HEK293 (cell line): Measurements from ENCODE around the gene RNU2-63P.
A peak's percentile ranks its signal among the peaks of the same experiment; 100 is the strongest.

Experiments used
- EGR2 ChIP-seq: fragments of 450-650 bp; formaldehyde crosslinking; IDR thresholded peaks from 2 replicates; pipeline ENCODE4 v1.5.1; 2016; ENCODE audit warnings: low read depth, missing biosample characterization, missing genetic modification characterization
- KLF16 ChIP-seq: fragments of 450-650 bp; formaldehyde crosslinking; IDR thresholded peaks from 2 replicates; pipeline ENCODE4 v1.5.1; 2017; ENCODE audit warnings: missing biosample characterization, missing genetic modification characterization
- SCRT2 ChIP-seq: fragments of 450-650 bp; formaldehyde crosslinking; IDR thresholded peaks from 2 replicates; pipeline ENCODE4 v1.5.1; 2016; ENCODE audit warnings: missing biosample characterization, missing genetic modification characterization
- SP2 ChIP-seq: fragments of 450-650 bp; formaldehyde crosslinking; IDR thresholded peaks from 2 replicates; pipeline ENCODE4 v1.5.1; 2016; ENCODE audit warnings: missing biosample characterization, missing genetic modification characterization
- SP3 ChIP-seq: fragments of 450-650 bp; formaldehyde crosslinking; IDR thresholded peaks from 2 replicates; pipeline ENCODE4 v1.5.1; 2016; ENCODE audit warnings: missing biosample characterization, missing genetic modification characterization
- ZBTB7A ChIP-seq: fragments of 450-650 bp; formaldehyde crosslinking; IDR thresholded peaks from 2 replicates; pipeline ENCODE4 v1.5.1; 2016; ENCODE audit warnings: low read depth, missing biosample characterization, missing genetic modification characterization
- ZBTB8A ChIP-seq: fragments of 450-650 bp; formaldehyde crosslinking; IDR thresholded peaks from 2 replicates; pipeline ENCODE4 v1.5.1; 2016; ENCODE audit warnings: missing biosample characterization, missing genetic modification characterization
- ZEB2 ChIP-seq: fragments of 450-650 bp; formaldehyde crosslinking; IDR thresholded peaks from 2 replicates; pipeline ENCODE4 v1.5.1; 2016; ENCODE audit warnings: missing biosample characterization, missing genetic modification characterization
- ZFHX2 ChIP-seq: fragments of 450-650 bp; formaldehyde crosslinking; conservative IDR thresholded peaks from 2 replicates; pipeline ENCODE4 v1.5.1; 2016; ENCODE audit warnings: missing biosample characterization, missing genetic modification characterization
- ZNF335 ChIP-seq: fragments of 450-650 bp; formaldehyde crosslinking; conservative IDR thresholded peaks from 2 replicates; pipeline ENCODE4 v1.5.1; 2016; ENCODE audit warnings: missing biosample characterization, missing genetic modification characterization
- ZNF341 ChIP-seq: fragments of 450-650 bp; formaldehyde crosslinking; IDR thresholded peaks from 2 replicates; pipeline ENCODE4; 2016; ENCODE audit warnings: low read depth, missing biosample characterization, missing genetic modification characterization
- ZNF366 ChIP-seq: fragments of 450-650 bp; formaldehyde crosslinking; conservative IDR thresholded peaks from 2 replicates; pipeline ENCODE4 v1.5.1; 2016; ENCODE audit warnings: missing biosample characterization, missing genetic modification characterization
- TF ChIP-seq, protein P1 (sequence below): fragments of 450-650 bp; formaldehyde crosslinking; optimal IDR thresholded peaks from 2 replicates; pipeline ENCODE3; 2016; ENCODE audit warnings: missing biosample characterization, mild to moderate bottlenecking, missing genetic modification characterization
- TF ChIP-seq, protein P2 (sequence below): fragments of 450-650 bp; formaldehyde crosslinking; IDR thresholded peaks from 2 replicates; pipeline ENCODE4 v1.5.1; 2016; ENCODE audit warnings: missing biosample characterization, missing genetic modification characterization
- TF ChIP-seq, protein P3 (sequence below): fragments of 450-650 bp; formaldehyde crosslinking; IDR thresholded peaks from 2 replicates; pipeline ENCODE4 v1.5.1; 2016; ENCODE audit warnings: missing biosample characterization, missing genetic modification characterization
- TF ChIP-seq, protein P4 (sequence below): fragments of 450-650 bp; formaldehyde crosslinking; IDR thresholded peaks from 2 replicates; pipeline ENCODE4 v1.5.1; 2017; ENCODE audit warnings: missing biosample characterization, mild to moderate bottlenecking, missing genetic modification characterization, moderate library complexity
- TF ChIP-seq, protein P5 (sequence below): fragments of 450-650 bp; formaldehyde crosslinking; IDR thresholded peaks from 2 replicates; pipeline ENCODE4 v1.5.1; 2016; ENCODE audit warnings: missing biosample characterization, missing genetic modification characterization
- TF ChIP-seq, protein P6 (sequence below): fragments of 450-650 bp; formaldehyde crosslinking; IDR thresholded peaks from 2 replicates; pipeline ENCODE4 v1.5.1; 2016; ENCODE audit warnings: missing biosample characterization, missing genetic modification characterization
- TF ChIP-seq, protein P7 (sequence below): fragments of 450-650 bp; IDR thresholded peaks from 2 replicates; pipeline ENCODE4 v1.5.1; 2018; ENCODE audit warnings: missing biosample characterization, mild to moderate bottlenecking, missing genetic modification characterization

Gene RNU2-63P

DNA sequence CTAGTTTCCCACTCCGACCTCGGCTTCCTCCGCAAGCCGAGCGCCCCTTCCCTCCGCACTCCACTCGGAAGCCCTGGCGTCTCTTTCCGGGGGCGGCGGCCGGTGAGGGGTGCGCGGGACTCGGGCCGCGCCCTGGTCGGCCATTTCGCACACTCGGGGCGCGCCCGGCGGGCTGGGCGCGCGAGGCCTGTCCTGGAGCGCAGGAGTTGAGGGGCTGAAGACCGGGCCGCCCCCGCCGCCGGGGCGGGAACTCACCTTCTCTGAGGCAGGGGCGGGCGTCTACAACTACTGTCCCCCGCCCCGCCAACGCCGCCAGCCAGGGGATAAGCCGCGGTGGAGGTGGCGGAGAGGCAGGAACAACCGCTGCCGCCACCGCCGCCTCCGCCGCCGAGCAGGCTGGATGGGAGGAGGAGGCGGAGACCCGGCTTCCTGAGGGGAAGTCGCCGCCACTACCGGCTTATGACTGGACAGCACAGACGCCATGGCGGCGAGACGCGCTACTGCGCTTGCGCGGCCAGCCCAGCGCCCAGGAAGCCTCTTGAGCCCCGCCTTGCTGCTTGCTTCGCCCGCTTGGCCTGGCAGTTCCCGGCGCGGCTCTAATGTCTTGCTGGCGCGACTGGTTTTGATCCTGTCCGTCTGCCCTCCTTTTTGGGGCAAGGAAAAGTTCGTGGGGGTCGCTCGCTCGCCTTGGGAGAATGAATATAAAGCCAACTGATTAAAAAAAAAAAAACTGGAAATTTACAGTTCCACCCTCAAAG, 39.2 kb upstream of the RNU2-63P start, which contains the start of gene KRCC1 (continued):
- TF ChIP-seq, protein P1, sequence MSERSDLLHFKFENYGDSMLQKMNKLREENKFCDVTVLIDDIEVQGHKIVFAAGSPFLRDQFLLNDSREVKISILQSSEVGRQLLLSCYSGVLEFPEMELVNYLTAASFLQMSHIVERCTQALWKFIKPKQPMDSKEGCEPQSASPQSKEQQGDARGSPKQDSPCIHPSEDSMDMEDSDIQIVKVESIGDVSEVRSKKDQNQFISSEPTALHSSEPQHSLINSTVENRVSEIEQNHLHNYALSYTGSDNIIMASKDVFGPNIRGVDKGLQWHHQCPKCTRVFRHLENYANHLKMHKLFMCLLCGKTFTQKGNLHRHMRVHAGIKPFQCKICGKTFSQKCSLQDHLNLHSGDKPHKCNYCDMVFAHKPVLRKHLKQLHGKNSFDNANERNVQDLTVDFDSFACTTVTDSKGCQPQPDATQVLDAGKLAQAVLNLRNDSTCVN (tag by site-specific recombination): peak; percentile 80
- TF ChIP-seq ZNF366 (peak; percentile 47; the same call in 1 of the 2 replicates), SP2 (tag by site-specific recombination) (peak; percentile 88), KLF16 (tag by site-specific recombination) (peak; percentile 24), ZFHX2 (tag by site-specific recombination) (peak; percentile 95), ZBTB7A (no peak), ZBTB8A (peak; percentile 88), SP3 (tag by site-specific recombination) (peak; percentile 75), EGR2 (tag by site-specific recombination) (peak; percentile 89), SCRT2 (tag by site-specific recombination) (no peak), ZEB2 (0 out of 2 replicates have a peak, but pooled peaks have one; percentile 25), ZNF335 (tag by site-specific recombination) (peak; percentile 99), ZNF341 (tag by site-specific recombination) (0 out of 2 replicates have a peak, but pooled peaks have one; percentile 23)
- TF ChIP-seq, protein P2, sequence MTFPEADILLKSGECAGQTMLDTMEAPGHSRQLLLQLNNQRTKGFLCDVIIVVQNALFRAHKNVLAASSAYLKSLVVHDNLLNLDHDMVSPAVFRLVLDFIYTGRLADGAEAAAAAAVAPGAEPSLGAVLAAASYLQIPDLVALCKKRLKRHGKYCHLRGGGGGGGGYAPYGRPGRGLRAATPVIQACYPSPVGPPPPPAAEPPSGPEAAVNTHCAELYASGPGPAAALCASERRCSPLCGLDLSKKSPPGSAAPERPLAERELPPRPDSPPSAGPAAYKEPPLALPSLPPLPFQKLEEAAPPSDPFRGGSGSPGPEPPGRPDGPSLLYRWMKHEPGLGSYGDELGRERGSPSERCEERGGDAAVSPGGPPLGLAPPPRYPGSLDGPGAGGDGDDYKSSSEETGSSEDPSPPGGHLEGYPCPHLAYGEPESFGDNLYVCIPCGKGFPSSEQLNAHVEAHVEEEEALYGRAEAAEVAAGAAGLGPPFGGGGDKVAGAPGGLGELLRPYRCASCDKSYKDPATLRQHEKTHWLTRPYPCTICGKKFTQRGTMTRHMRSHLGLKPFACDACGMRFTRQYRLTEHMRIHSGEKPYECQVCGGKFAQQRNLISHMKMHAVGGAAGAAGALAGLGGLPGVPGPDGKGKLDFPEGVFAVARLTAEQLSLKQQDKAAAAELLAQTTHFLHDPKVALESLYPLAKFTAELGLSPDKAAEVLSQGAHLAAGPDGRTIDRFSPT: peak; percentile 53; the same call in 1 of the 2 replicates
- TF ChIP-seq, protein P3, sequence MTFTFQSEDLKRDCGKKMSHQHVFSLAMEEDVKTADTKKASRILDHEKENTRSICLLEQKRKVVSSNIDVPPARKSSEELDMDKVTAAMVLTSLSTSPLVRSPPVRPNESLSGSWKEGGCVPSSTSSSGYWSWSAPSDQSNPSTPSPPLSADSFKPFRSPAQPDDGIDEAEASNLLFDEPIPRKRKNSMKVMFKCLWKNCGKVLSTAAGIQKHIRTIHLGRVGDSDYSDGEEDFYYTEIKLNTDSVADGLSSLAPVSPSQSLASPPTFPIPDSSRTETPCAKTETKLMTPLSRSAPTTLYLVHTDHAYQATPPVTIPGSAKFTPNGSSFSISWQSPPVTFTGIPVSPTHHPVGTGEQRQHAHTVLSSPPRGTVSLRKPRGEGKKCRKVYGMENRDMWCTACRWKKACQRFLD (tag by site-specific recombination): no peak
- TF ChIP-seq, protein P4, sequence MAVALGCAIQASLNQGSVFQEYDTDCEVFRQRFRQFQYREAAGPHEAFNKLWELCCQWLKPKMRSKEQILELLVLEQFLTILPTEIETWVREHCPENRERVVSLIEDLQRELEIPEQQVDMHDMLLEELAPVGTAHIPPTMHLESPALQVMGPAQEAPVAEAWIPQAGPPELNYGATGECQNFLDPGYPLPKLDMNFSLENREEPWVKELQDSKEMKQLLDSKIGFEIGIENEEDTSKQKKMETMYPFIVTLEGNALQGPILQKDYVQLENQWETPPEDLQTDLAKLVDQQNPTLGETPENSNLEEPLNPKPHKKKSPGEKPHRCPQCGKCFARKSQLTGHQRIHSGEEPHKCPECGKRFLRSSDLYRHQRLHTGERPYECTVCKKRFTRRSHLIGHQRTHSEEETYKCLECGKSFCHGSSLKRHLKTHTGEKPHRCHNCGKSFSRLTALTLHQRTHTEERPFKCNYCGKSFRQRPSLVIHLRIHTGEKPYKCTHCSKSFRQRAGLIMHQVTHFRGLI (tag by site-specific recombination): peak; percentile 79
- TF ChIP-seq, protein P5, sequence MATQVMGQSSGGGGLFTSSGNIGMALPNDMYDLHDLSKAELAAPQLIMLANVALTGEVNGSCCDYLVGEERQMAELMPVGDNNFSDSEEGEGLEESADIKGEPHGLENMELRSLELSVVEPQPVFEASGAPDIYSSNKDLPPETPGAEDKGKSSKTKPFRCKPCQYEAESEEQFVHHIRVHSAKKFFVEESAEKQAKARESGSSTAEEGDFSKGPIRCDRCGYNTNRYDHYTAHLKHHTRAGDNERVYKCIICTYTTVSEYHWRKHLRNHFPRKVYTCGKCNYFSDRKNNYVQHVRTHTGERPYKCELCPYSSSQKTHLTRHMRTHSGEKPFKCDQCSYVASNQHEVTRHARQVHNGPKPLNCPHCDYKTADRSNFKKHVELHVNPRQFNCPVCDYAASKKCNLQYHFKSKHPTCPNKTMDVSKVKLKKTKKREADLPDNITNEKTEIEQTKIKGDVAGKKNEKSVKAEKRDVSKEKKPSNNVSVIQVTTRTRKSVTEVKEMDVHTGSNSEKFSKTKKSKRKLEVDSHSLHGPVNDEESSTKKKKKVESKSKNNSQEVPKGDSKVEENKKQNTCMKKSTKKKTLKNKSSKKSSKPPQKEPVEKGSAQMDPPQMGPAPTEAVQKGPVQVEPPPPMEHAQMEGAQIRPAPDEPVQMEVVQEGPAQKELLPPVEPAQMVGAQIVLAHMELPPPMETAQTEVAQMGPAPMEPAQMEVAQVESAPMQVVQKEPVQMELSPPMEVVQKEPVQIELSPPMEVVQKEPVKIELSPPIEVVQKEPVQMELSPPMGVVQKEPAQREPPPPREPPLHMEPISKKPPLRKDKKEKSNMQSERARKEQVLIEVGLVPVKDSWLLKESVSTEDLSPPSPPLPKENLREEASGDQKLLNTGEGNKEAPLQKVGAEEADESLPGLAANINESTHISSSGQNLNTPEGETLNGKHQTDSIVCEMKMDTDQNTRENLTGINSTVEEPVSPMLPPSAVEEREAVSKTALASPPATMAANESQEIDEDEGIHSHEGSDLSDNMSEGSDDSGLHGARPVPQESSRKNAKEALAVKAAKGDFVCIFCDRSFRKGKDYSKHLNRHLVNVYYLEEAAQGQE: peak; percentile 21; the same call in 1 of the 2 replicates
- TF ChIP-seq, protein P6, sequence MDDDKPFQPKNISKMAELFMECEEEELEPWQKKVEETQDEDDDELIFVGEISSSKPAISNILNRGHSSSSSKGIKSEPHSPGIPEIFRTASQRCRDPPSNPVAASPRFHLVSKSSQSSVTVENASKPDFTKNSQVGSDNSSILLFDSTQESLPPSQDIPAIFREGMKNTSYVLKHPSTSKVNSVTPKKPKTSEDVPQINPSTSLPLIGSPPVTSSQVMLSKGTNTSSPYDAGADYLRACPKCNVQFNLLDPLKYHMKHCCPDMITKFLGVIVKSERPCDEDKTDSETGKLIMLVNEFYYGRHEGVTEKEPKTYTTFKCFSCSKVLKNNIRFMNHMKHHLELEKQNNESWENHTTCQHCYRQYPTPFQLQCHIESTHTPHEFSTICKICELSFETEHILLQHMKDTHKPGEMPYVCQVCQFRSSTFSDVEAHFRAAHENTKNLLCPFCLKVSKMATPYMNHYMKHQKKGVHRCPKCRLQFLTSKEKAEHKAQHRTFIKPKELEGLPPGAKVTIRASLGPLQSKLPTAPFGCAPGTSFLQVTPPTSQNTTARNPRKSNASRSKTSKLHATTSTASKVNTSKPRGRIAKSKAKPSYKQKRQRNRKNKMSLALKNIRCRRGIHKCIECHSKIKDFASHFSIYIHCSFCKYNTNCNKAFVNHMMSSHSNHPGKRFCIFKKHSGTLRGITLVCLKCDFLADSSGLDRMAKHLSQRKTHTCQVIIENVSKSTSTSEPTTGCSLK: no peak
- TF ChIP-seq, protein P7, sequence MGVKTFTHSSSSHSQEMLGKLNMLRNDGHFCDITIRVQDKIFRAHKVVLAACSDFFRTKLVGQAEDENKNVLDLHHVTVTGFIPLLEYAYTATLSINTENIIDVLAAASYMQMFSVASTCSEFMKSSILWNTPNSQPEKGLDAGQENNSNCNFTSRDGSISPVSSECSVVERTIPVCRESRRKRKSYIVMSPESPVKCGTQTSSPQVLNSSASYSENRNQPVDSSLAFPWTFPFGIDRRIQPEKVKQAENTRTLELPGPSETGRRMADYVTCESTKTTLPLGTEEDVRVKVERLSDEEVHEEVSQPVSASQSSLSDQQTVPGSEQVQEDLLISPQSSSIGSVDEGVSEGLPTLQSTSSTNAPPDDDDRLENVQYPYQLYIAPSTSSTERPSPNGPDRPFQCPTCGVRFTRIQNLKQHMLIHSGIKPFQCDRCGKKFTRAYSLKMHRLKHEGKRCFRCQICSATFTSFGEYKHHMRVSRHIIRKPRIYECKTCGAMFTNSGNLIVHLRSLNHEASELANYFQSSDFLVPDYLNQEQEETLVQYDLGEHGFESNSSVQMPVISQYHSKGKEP (tag by site-specific recombination): no peak
